HG03571 (cell line): ENCODE results near the gene TRIM74.
A peak's percentile ranks its signal among the peaks of the same experiment; 100 is the strongest.
"Not testable (repeated sequence)": the region's sequence is repeated elsewhere in the genome, so short reads cannot be mapped to it uniquely, and the experiment has no call there.

ENCODE experiments used
- ATAC-seq: cut with Tn5 transposase; IDR thresholded peaks from one replicate; pipeline ENCODE4 v1.9.1; 2021; ENCODE audit not compliant: unreplicated experiment

TRIM74 gene

DNA sequence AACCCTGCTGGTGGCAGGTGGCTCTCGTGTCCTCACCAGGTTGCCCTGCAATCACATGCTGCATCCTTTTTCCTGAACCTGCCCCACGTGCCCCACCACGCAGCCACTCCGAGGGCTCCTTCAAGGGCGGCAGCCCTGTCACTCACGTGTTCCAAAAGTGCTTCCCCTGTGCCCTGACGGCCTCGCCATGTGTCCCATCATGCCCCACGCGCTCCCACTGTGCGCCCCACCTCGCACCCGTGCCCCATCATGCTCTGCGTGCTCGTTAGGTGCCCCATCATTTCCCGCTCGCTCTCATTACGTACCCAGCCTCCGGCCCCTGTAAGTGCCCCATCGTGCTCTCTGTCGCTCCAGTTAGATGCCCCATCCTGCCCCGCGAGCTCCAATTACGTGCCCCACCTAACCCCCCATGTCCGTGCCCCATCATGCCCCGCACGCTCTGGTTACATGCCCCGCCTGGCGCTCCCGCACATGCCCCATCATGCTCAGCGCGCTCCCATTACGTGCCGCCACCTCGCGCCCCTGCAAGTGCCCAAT is at the start of gene TRIM74:
Gene TRIM74, minus strand, starts transcription at position 487 of the 537 bp plus-strand sequence. CDS start 3,309 bp downstream, outside the sequence.
- not testable (repeated sequence) for ATAC-seq

DNA sequence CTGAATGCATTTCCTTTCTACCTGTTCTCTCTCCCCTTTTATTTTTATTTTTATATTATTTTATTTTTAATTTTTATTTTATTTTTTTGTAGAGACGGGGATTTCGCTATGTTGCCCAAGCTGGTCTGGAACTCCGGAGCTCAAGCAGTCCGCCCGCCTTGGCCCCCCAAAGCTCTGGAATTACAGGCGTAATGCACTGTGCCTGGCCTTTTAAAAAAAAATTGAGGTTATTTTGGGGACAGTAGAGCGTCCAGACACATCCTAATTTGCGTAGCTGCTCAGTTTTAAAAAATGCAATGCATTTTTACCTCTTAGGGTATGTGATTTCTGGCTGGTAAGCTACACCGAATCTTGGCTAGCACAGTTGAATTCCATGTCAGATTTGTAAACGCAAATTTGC is 37.2 kb upstream of the TRIM74 start:
- ATAC-seq: not testable (repeated sequence)

DNA sequence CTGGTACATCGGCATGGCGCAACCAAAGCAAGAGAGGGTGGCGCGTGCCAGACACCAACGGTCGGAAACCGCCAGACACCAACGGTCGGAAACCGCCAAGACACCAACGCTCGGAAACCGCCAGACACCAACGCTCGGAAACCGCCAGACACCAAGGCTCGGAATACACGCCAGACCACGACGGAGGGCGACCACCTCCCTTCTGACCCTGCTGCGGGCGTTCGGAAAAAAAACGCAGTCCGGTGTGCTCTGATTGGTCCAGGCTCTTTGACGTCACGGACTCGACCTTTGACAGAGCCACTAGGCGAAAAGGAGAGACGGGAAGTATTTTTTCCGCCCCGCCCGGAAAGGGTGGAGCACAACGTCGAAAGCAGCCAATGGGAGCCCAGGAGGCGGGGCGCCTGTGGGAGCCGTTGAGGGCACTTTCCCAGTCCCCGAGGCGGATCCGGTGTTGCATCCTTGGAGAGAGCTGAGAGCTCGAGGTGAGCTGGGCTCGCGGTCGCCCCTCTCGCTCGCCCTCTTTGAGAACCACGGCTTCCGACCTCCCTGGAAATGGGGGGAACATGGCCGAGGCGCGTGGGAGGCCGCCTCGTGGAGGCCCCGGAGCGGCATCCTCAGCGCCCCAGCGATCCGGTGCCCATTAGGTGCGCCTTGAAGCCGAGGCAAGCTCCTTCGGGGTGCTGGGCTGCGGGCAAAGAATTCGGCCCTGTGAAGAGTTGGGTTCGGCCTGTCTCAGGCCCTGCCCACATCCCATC is 36.6 kb upstream of the TRIM74 start:
- ATAC-seq: peak; percentile 70

DNA sequence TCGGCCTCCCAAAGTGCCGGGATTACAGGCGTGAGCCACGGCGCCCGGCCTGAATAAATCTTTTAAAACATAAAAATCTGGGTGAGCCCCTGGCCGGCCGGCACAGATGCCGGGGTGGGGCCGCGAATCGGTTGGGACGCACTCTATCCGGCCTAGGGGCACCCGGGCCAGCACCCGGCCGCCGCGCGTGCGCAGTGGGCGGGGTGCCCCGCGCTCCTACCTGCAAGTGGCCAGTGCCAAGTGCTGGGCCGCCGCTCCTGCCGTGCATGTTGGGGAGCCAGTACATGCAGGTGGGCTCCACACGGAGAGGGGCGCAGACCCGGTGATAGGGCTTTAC is 36.1 kb upstream of the TRIM74 start:
- ATAC-seq: peak; percentile 78

DNA sequence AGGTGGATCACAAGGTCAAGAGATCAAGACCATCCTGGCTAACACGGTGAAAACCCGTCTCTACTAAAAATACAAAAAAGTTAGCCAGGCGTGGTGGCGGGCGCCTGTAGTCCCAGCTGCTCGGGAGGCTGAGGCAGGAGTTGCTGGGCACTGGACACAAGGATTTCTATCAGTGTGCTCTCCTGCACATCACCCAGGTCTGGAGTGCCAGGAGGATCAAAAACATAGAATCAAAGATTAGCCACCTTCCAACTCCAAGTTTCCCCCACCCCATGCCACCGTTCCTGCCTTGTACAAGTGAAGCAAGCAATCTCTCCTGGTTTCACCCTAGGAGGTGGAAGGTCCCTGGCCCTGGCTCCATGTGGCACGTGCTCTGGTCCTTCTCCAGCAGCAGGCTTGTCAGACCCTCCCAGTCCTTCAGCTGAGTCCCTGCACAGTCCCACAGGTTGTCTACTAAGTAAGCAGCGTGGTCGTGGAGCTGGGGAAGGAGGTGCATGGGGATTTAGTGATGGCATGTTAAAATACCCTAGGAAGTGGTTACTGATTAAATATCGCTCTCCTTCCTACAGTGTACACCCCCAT is 28.7 kb upstream of the TRIM74 start:
- ATAC-seq: not testable (repeated sequence)

DNA sequence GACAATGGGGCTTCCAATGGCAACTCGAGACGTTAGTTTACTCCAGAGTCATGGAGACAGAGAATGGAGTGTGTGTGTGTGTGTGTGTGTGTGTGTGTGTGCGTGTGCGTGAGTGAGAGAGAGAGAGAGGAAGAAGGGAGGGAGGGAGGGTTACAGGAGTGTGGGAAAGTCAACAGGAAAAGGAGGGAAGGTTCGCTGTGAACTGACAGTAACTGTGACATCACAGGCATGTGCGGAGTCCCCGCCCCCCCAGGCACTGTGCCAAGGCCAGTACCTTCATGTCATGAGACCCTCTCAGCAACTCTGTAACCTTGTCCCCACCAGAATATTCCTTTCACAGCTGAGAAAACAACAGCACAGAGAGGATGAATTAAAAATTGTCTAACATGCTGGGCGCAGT is 28.2 kb upstream of the TRIM74 start:
- not testable (repeated sequence) for ATAC-seq

DNA sequence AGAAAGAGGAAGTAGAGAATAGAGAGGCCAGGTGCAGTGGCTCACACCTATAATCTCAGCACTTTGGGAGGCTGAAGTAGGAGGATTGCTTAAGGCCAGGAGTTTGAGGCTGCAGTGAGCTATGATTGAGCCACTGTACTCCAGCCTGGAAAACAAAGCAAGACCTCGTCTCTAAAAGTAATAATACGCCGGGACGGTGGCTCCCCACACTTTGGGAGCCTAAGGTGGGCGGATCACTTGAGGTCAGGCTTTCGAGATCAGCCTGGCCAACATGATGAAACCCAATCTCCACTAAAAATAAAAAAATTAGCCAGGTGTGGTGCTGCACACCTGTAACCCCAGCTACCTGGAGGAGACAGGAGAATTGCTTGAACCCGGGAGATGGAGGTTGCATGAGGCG is 26.2 kb upstream of the TRIM74 start:
- not testable (repeated sequence) for ATAC-seq

DNA sequence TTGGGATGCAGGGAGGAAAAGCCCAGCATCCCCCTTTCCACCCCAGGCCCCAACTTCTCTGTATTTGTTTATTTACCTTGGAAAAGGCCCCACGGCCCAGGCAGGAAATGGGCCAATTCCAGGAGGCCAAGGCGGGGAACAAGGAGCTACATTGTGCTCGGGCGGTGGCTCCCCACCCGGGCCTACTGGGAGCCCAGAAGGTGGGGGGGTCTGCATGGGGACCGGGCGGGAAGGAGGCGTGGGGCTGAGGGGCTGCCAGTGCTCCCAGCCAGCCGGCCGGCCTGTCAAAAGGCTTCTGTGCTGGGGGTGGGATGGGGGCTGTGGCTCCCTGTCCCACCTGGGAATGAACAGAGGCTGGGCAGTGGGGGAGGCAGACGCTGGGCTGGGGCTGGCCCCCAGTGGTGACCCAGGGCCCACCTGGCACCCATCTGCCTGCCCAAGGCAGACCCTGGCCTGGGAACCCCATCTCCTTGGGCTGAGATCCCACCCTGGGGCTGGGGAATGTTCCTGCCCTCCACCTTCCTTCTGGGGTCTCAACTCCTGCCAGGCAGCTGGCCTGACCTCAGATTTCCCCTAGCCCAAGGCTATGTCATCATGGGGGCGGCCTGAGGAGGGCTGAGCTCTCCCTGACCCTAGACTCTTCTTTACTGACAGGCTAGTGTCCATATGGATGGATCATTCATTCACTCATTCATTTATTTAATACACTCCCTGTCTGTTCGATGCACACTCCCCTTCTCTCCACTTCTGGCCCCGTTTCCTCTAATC is 21.1 kb upstream of the TRIM74 start:
- not testable (repeated sequence) for ATAC-seq

DNA sequence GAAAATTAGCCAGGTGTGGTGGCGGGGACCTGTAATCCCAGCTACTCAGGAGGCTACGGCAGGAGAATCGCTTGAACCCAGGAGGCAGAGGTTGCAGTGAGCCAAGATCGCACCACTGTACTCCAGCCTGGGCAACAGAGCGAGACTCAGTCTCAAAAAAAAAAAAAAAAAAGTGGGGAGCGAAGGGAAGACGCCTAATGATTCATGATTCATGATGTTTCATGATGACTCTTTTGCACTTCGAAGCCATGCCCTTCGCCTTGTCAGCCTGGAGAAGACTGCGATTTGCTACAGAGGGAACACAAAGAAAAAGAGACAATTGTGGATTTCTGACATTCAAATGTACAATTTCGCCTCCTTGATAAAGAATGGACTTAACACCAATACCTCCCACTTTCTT is 12.8 kb upstream of the TRIM74 start:
- ATAC-seq: not testable (repeated sequence)

DNA sequence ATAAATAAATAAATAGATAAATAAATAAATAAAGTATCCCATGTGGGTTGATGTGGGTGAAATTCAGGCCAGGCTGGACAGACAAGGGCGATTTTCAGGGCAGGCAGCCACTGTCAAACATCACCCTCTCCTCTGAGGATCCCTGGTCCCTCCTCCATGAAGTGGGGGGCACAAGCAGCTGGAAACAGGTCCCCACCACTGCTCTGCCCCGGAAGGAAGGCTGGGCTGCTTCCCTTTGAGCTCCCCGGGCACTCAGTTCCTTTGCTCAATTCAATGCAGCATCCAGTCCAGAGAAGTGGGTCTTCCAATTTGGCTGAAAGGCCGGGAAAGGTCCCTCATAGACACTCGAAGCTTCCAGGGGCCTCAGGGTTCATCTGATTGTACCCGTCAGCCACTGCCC is 11.1 kb upstream of the TRIM74 start:
- ATAC-seq: not testable (repeated sequence)

DNA sequence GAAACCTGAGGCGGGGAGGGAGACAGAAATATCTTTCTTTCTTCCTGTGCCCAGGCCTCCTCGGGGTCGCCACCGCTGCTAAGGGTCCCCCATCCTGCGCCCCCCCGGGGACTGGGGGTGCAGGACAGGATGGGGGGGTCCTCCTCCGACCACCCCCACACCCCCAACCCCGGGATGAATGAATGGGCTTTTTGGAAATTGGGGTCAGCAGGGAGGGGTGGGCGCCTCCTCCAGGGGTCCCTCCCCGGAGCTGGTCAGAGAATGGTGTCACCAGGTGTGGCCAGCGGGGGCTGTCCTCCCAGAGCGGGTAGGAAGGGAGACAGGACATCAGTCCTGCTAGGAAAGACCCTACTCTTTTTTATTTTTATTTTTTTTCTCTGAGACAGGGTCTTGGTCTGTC is 7.2 kb upstream of the TRIM74 start:
- ATAC-seq: not testable (repeated sequence)

DNA sequence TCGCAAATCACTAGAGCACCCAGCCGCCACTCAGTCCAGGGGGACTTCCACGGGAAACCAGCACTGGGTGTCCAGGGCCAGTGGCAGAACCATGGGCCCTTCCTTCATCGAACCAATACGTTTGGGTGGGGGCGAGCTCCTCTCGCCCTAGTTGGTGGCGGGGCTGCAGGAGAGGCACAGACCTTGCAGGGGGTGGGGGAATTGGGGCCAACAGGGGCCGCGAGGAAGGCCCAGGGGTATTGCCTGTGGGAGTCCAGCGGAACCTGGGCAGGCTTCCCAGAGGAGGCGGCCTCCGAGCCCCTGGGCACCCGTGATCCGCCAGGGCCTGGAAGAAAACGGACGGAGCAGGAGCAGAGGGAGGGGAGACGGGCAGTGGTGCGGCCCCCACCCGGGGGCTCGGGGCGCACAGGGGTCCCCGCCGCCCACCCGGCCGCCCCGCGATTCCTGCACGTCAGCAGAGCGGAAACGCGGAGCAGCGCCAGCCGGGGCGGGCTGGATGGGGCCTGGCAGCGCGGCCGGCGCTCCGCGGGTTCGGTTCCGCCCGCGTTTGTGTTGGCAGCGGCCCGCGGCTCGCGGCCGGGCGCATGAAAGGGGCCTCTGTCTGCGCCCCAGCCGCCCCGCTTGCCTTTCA is 6.5 kb upstream of the TRIM74 start:
- not testable (repeated sequence) for ATAC-seq

DNA sequence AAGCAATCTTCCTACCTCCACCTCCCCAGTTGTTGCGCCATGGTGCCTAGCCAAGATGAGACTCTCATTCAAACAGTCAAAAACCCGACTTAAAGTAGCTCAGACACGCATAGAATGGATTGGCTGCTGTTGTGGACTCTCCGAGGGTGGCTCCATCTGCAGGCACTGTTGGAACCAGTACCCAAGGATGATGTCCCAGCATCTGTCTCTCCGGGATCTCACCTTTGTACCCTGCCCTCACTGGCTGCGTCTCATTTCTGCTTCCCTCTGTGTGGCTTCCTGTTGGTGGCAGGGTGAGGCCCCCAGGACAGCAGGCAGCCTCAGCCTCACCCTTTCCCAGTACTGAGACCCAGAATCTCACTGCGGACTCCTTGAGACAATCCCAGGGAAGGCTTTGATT is 5.5 kb upstream of the TRIM74 start:
- ATAC-seq: not testable (repeated sequence)

DNA sequence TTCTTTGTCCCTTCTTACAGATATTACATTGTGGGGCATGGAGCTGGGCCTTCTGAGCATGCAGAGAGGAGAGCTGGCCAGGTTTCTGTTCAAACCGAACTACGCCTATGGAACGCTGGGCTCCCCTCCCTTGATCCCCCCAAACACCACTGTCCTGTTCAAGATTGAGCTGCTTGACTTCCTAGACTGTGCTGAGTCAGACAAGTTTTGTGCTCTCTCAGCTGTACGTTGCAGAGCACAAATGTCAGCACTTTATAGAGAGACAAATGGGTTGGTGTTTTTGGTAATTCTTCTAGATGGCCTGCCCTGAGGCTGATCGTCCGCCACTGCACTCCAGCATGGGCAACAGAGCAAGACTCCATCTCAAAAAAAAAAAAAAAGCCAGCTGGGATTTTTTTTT is 2.2 kb upstream of the TRIM74 start:
- not testable (repeated sequence) for ATAC-seq

DNA sequence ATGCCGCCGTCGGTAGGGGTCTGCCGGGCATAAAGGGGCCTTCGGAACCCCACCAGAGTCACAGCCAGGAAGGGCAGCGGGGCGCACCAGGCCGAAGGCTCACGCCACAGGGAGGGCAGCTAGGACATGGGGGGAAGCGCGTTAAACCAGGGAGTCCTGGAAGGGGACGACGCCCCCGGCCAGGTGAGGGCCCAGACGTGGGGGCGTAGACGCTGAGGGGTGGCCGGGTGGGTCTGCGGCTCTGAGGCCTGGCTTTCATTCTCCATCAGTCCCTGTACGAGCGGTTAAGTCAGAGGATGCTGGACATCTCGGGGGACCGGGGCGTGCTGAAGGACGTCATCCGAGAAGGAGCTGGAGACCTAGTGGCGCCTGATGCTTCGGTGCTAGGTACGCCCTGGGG is 422 bp upstream of the TRIM74 start:
- not testable (repeated sequence) for ATAC-seq

DNA sequence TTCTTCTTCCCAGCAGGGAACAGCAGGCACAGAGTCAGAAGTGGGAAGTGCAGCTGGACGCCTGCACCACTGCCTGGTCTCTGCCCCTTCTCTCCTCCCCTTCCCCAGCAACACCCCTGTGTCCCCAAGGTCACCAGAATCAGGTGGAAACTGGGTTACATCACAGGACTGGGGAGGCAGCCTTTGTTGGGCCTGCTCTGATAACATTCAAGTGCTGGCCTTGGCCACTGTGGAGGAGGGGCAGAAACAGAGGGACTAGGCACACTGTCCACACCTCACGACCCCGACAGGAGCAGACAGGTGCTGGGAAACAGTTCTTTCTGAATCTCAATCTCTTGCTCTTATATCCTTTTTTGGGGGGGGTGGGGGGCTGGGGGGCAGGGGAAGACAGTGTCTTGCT is 2.4 kb downstream of the TRIM74 start:
- ATAC-seq: not testable (repeated sequence)

DNA sequence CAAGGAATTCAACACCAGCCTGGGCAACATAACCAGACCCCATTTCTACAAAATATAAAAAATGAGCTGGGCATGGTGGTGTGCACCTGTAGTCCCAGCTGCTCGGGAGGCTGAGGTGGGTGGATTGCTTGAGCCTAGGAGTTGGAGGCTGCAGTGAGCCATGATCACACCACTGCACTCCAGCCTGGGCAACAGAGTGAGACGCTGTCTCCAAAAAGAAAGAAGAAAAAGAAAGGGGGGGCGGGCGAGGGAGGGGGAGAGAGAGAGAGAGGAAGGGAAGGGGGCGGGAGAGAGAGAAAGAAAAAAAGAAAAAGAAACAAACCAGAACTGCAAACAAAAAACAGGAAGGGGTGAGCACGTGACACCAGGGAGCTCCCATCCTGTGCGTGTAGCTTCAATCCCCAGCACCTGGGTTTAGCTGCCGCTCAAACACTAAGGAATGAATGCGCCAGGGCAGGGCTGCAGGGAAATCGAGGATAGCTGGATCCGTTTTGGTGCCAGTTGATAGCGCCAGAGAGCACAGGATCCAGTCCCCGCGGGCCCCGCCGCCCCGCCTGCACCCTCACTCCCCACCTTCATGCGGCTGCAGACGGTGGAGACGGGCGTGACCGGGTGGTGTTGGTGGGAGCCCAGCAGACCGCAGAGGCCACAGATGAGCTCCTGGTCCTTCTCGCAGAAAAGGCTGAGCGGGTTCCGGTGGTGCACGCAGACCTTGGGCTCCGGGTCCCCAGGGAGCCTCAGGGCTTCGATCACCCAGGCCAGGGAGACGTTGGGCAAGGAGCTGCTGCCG is 3.9 kb downstream of the TRIM74 start:
- ATAC-seq: not testable (repeated sequence)

DNA sequence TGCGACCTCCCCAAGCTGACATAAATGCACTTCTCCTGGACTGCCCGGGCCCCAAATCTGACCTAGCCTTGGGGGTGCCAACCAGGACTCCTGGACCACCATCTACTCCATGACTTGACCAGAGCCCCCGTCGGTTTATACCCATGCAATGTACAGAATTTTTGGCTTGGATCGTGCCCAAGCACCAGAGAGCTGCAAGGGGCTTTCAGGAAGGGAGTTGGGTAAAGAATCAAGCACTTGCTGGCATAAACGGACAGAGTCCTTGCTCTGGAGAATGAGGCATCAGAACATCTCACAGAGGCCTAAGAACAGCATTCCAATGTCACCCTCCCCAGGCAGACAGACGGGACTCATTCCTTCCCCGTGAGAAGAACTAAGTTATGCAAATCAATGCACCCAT is 6.2 kb downstream of the TRIM74 start:
- not testable (repeated sequence) for ATAC-seq

DNA sequence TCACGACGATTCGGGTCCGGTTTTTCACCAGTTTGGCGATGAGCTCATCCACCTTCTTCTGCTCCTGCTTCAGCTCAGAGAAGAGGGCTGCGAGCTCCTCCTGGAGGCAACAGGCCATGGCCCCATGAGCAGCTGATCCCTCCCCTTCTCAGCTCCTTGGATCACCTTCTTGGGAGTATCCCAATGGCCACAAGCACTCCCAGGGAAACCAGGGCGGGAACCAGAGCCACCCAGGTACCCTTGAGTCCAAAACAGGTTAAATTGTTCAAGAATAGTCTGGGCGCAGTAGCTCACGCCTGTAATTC is 8.0 kb downstream of the TRIM74 start:
- ATAC-seq: not testable (repeated sequence)

DNA sequence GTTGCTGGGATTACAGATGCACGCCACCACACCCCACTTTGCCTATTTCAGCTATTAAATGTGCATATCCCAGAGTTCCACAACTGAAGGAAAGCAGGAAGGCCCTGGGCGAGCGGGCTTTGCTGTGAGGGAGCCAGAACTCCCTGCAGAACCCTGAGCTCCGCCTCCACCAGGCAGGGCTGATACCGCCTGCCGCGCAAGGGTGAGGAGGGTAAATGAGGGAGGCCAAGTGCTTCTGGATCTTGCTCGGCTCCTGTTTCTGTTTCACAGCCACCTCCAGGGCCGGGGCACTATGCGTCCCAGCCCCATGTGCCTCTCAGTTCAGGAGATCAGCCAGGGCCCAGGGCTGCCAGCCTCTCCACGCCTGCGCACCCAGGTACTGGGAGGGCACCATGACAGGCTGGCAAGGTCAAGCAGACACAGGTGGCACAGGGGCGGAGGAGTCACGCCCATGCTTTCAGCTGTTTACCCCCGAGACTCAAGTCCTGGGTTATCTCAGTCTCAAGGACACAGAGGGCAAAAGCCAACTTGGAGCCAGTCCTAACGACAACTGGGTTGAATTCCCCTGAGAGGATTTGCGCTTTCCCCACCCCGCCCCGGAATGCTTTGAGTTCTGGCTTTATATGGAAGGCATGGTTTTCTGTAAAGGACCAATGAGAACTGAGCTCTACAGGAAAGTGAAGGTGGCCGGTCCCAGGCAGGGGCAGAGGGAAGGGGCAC is 8.5 kb downstream of the TRIM74 start:
- ATAC-seq: not testable (repeated sequence)
